ENCODE results near the gene PCSK1N.

DNA sequence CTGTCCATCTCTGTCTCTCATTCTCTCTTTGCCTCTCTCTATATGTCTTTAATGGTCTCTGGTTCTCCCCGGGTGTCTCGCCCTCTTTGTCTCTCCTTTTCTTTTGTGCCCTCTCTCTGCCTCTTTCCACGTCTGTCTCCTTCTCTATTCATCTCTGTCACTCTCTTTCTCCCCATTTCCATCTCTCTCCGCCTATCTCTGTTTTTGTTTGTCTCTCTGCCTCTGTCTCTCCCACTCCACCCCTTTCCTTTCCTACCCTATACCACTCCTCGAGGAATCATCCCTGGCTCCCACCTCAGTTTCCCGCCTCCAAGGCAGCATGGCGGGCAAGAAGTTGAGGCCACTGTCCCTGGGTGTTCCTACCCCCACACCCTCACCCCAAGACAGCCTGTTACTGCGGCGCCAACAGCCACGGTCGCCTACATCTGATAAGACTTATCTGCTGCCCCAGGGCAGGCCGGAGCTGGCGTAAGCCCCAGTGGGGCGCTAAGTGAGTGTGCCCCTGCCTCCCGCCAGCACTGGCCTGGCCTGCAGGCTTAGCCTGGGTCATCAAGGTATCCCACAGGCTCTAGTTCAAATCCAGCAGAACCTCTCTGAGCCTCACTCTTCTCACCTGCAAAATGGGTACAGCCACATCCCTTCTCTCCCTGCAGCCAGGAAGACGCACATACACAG lies 49.7 kb downstream of the PCSK1N start:
- TF ChIP-seq MAX (IDR thresholded peaks at IDR 0.05), result no peak
- no peak for TF ChIP-seq CEBPB (IDR thresholded peaks at IDR 0.05; ENCODE audit: low read depth)
- TF ChIP-seq ZNF274 (IDR thresholded peaks at IDR 0.05; ENCODE audit: low read depth, low read length), result no peak
- TF ChIP-seq EZH2 (IDR thresholded peaks at IDR 0.05), result no peak
- TF ChIP-seq, protein P1, sequence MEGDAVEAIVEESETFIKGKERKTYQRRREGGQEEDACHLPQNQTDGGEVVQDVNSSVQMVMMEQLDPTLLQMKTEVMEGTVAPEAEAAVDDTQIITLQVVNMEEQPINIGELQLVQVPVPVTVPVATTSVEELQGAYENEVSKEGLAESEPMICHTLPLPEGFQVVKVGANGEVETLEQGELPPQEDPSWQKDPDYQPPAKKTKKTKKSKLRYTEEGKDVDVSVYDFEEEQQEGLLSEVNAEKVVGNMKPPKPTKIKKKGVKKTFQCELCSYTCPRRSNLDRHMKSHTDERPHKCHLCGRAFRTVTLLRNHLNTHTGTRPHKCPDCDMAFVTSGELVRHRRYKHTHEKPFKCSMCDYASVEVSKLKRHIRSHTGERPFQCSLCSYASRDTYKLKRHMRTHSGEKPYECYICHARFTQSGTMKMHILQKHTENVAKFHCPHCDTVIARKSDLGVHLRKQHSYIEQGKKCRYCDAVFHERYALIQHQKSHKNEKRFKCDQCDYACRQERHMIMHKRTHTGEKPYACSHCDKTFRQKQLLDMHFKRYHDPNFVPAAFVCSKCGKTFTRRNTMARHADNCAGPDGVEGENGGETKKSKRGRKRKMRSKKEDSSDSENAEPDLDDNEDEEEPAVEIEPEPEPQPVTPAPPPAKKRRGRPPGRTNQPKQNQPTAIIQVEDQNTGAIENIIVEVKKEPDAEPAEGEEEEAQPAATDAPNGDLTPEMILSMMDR (IDR thresholded peaks at IDR 0.05 in 2 of 3, conservative IDR thresholded peaks at IDR 0.05 in 1 of 3; ENCODE audit: borderline replicate concordance in 1 of 3, insufficient read depth in 1 of 3, low read depth in 2 of 3, low read length in 2 of 3), result no peak
- no peak for TF ChIP-seq YY1 (IDR thresholded peaks at IDR 0.05; ENCODE audit: extremely low read depth, insufficient replicate concordance, low read depth, low read length)

Data from HCT116 (cell line).